T-cell (primary cell): ENCODE data around the gene HCLS1. TPM values are rescaled to one million over a fixed set of nuclear protein-coding genes. Genes with fewer than 3 reads are reported as not detected.
"Not testable (repeated sequence)": the region's sequence is repeated elsewhere in the genome, so short reads cannot be mapped to it uniquely, and the experiment has no call there.

Experiments used
- ATAC-seq, 4 experiments: fragments of 200-7000 bp in 3 of 4; fragments of 150-1000 bp in 1 of 4; cut with Tn5 transposase; replicated peaks in 1 of 4; 1 replicate in 3 of 4; 2 replicates in 1 of 4; pipeline ENCODE4 v1.10.0; 2021; ENCODE audit warnings: moderate library complexity in 3 of 4, mild to moderate bottlenecking in 2 of 4, moderate number of reproducible peaks in 1 of 4
- CTCF ChIA-PET, 2 donors: fragments of 300-600 bp; sonication (Branson Sonifier 250); formaldehyde crosslinking; loops; one replicate each; lab custom pipeline; 2022; ENCODE audit warnings: antibody characterized with exemption in 2 of 2; lab: Charles Lee
- POLR2A ChIA-PET, 2 donors: fragments of 300-600 bp; sonication (Branson Sonifier 250); formaldehyde crosslinking; loops; one replicate each; lab custom pipeline; 2022; ENCODE audit warnings: antibody characterized with exemption in 2 of 2; lab: Charles Lee
- DNase-seq, 35 experiments: peaks; one replicate each; pipeline versions ENCODE4 v3.0.0 to v3.0.0-alpha.2; 2013 to 2023
- H3K27ac ChIP-seq: one replicate; pipeline ENCODE4 v1.5.1; 2013; ENCODE audit warnings: low read length
- H3K27me3 ChIP-seq, 2 experiments: replicated peaks in 1 of 2; 1 replicate in 1 of 2; 2 replicates in 1 of 2; pipeline versions ENCODE4 v1.6.1 to v1.7.0; 2013; ENCODE audit warnings: low read length in 1 of 2, mixed read lengths in 1 of 2; ENCODE audit not compliant: control insufficient read depth in 2 of 2, insufficient read depth in 2 of 2; ENCODE audit errors: extremely low read depth in 1 of 2
- H3K36me3 ChIP-seq, 2 donors: 1 replicate in 1 of 2; 2 replicates in 1 of 2; pipeline versions ENCODE4 v1.6.1 to v1.7.0; 2013; ENCODE audit warnings: low read length in 1 of 2; ENCODE audit not compliant: control insufficient read depth in 2 of 2, insufficient read depth in 1 of 2; ENCODE audit errors: extremely low read depth in 1 of 2
- H3K4me1 ChIP-seq, 2 experiments: 1 replicate in 1 of 2; 2 replicates in 1 of 2; pipeline versions ENCODE4 v1.6.1 to v1.7.0; 2013; ENCODE audit warnings: low read length in 2 of 2, mixed read lengths in 1 of 2; ENCODE audit not compliant: insufficient read depth in 2 of 2, control insufficient read depth in 1 of 2; ENCODE audit errors: extremely low read depth in 1 of 2
- H3K4me3 ChIP-seq, 2 donors: 1 replicate in 1 of 2; 2 replicates in 1 of 2; pipeline versions ENCODE4 v1.5.1 to v1.7.0; 2013; ENCODE audit warnings: mild to moderate bottlenecking in 2 of 2, low read length in 1 of 2, moderate library complexity in 1 of 2; ENCODE audit not compliant: control insufficient read depth in 1 of 2; ENCODE audit errors: extremely low read depth in 1 of 2
- H3K9me3 ChIP-seq: 2 replicates; pipeline ENCODE4 v1.7.0; 2013
- H3K27ac Mint-ChIP-seq, 2 donors: one replicate each; pipeline ENCODE4 v1.8.0; 2020 to 2021; ENCODE audit warnings: mild to moderate bottlenecking in 2 of 2, mixed read lengths in 2 of 2
- H3K27me3 Mint-ChIP-seq, 2 donors: one replicate each; pipeline ENCODE4 v1.8.0; 2021 to 2022; ENCODE audit warnings: mixed read lengths in 2 of 2
- H3K36me3 Mint-ChIP-seq: one replicate; pipeline ENCODE4 v1.8.0; 2021; ENCODE audit warnings: mixed read lengths
- H3K4me1 Mint-ChIP-seq, 3 donors: one replicate each; pipeline ENCODE4 v1.8.0; 2020 to 2022; ENCODE audit warnings: mixed read lengths in 3 of 3, mild to moderate bottlenecking in 1 of 3
- H3K4me3 Mint-ChIP-seq, 3 donors: one replicate each; pipeline ENCODE4 v1.8.0; 2020 to 2022; ENCODE audit warnings: mild to moderate bottlenecking in 3 of 3, mixed read lengths in 3 of 3, moderate library complexity in 3 of 3
- H3K9me3 Mint-ChIP-seq, 3 donors: one replicate each; pipeline ENCODE4 v1.8.0; 2020 to 2022; ENCODE audit warnings: mixed read lengths in 3 of 3
- WGBS: methylation state at CpG from one replicate; pipeline ENCODE4 v1.1.5; 2013; ENCODE audit warnings: missing lambda C conversion rate; ENCODE audit not compliant: insufficient coverage; 5-methylcytosine and 5-hydroxymethylcytosine counted together
- total RNA-seq, 35 experiments: library from RNA in 6 of 35; stranded (reverse) in 6 of 35; fragments of 120-200 nt in 1 of 35; gene quantifications; one replicate each; pipeline versions ENCODE4 v1.2.1 to v1.2.4 and lab custom pipeline; 2013 to 2026

HCLS1 gene
- total RNA-seq, 5 donors from 2014 or later (not counting 1 experiment from before 2014, with no cell fraction given): 280 to 329 (median 321) TPM

GRCh38 chr3:121599900-121600299 is 60.8 kb downstream of the HCLS1 start:
- H3K27me3 ChIP-seq, CTCF ChIA-PET, H3K9me3 Mint-ChIP-seq, ATAC-seq, H3K4me3 Mint-ChIP-seq, H3K4me1 ChIP-seq, H3K36me3 Mint-ChIP-seq, H3K27ac Mint-ChIP-seq, H3K9me3 ChIP-seq, DNase-seq, H3K36me3 ChIP-seq, H3K4me3 ChIP-seq, H3K4me1 Mint-ChIP-seq, H3K27me3 Mint-ChIP-seq, H3K27ac ChIP-seq: not testable (repeated sequence)
- no CpG with 5 or more reads among the region's 2 CpGs for WGBS
- POLR2A ChIA-PET: interaction anchor here in 1 of 2 donors (0.6 kb wide), 1 partner anchor 67 kb away, joined by 5 read pairs; no protein-coding TSS in a partner anchor

GRCh38 chr3:121598564-121598963 is 62.1 kb downstream of the HCLS1 start:
- ATAC-seq (no peak), DNase-seq (no peak)
- ChIA-PET POLR2A (interaction anchor here in 1 of 2 donors (0.7 kb wide), 1 partner anchor 76 kb away, joined by 6 read pairs; no protein-coding TSS in a partner anchor), CTCF (interaction anchor here in 1 of 2 donors (0.5 kb wide), 1 partner anchor 545 kb away, joined by 6 read pairs; no protein-coding TSS in a partner anchor)
- no peaks in the 10 kb centered on the region for H3K9me3 ChIP-seq
- H3K27ac ChIP-seq: no peak overlapping the region
- H3K36me3 ChIP-seq: no peaks in the 10 kb centered on the region
- H3K4me1 ChIP-seq: no peaks in the 10 kb centered on the region
- Mint-ChIP-seq H3K4me1 (no peaks in the 10 kb centered on the region), H3K9me3 (no peaks in the 10 kb centered on the region), H3K4me3 (no peak overlapping the region), H3K27me3 (no peaks in the 10 kb centered on the region), H3K27ac (no peak overlapping the region), H3K36me3 (no peaks in the 10 kb centered on the region)
- no peak overlapping the region for H3K4me3 ChIP-seq
- H3K27me3 ChIP-seq: no peaks in the 10 kb centered on the region
- 100% methylated on average over 1 of the region's 2 CpGs for WGBS

- Mint-ChIP-seq H3K27ac (no peak overlapping the region), H3K4me3 (no peak overlapping the region), H3K9me3 (no peaks in the 10 kb centered on the region), H3K36me3 (no peaks in the 10 kb centered on the region), H3K27me3 (no peaks in the 10 kb centered on the region), H3K4me1 (no peaks in the 10 kb centered on the region)
- ChIA-PET POLR2A (no interaction called here), CTCF (no interaction called here)
- no peak overlapping the region for H3K4me3 ChIP-seq
- ATAC-seq (no peak), DNase-seq (no peak)
- H3K4me1 ChIP-seq: no peaks in the 10 kb centered on the region
- H3K9me3 ChIP-seq: no peaks in the 10 kb centered on the region
- H3K36me3 ChIP-seq: no peaks in the 10 kb centered on the region
- 75% methylated on average over 1 of the region's 4 CpGs for WGBS
- H3K27ac ChIP-seq: no peak overlapping the region
- H3K27me3 ChIP-seq: no peaks in the 10 kb centered on the region
These were observed 64.8 kb downstream of the HCLS1 start for GRCh38 chr3:121595765-121596406.

- H3K4me1 ChIP-seq: no peaks in the 10 kb centered on the region
- H3K4me3 ChIP-seq: no peak overlapping the region
- Mint-ChIP-seq H3K36me3 (no peaks in the 10 kb centered on the region), H3K4me1 (no peaks in the 10 kb centered on the region), H3K4me3 (no peak overlapping the region), H3K27ac (no peak overlapping the region), H3K9me3 (no peaks in the 10 kb centered on the region), H3K27me3 (no peaks in the 10 kb centered on the region)
- H3K27me3 ChIP-seq: no peaks in the 10 kb centered on the region
- ChIA-PET CTCF (no interaction called here), POLR2A (no interaction called here)
- no peak for ATAC-seq
- H3K9me3 ChIP-seq: no peaks in the 10 kb centered on the region
- no peak for DNase-seq
- no peak overlapping the region for H3K27ac ChIP-seq
- H3K36me3 ChIP-seq: no peaks in the 10 kb centered on the region
- WGBS: 75% methylated on average over 2 of the region's 2 CpGs
These were observed 65.9 kb downstream of the HCLS1 start for GRCh38 chr3:121594850-121595249.

DNA sequence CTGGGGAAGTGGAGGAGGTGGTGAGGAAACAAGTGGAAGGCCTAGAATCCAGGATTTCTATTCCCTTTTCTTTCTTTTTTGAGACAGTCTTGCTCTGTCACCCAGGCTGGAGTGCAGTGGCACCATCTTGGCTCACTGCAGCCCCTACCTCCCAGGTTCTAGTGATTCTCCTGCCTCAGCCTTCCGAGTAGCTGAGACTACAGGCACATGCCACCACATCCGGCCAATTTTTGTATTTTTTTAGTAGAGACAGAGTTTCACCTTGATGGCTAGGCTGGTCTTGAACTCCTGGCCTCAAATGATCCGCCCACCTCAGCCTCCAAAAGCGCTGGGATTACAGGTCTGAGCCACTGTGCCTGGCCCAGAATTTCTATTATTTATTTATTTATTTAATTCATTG is 66.9 kb downstream of the HCLS1 start:
- H3K27me3 Mint-ChIP-seq, H3K9me3 ChIP-seq, H3K4me1 Mint-ChIP-seq, H3K36me3 ChIP-seq, H3K27ac ChIP-seq, H3K27ac Mint-ChIP-seq, CTCF ChIA-PET, DNase-seq, H3K9me3 Mint-ChIP-seq, H3K4me3 ChIP-seq, ATAC-seq, POLR2A ChIA-PET, H3K36me3 Mint-ChIP-seq, H3K4me3 Mint-ChIP-seq, H3K27me3 ChIP-seq, H3K4me1 ChIP-seq: not testable (repeated sequence)
- WGBS: 40% methylated on average over 1 of the region's 4 CpGs

GRCh38 chr3:121592856-121593702 is 67.6 kb downstream of the HCLS1 start, which contains the start of gene FBXO40:
Gene FBXO40 (plus strand): TSS chr3:121593379. CDS start chr3:121620576, 27,197 bp downstream.
- no peaks in the 10 kb centered on the region for H3K9me3 ChIP-seq
- POLR2A ChIA-PET: no interaction called here
- Mint-ChIP-seq H3K27ac (no peak within 1 kb of the TSS), H3K36me3 (no peaks in the 10 kb centered on the region), H3K27me3 (no peaks in the 10 kb centered on the region), H3K4me3 (no peak within 1 kb of the TSS), H3K4me1 (no peaks in the 10 kb centered on the region), H3K9me3 (no peaks in the 10 kb centered on the region)
- no peaks in the 10 kb centered on the region for H3K36me3 ChIP-seq
- no peak within 1 kb of the TSS for H3K4me3 ChIP-seq
- no peaks in the 10 kb centered on the region for H3K4me1 ChIP-seq
- DNase-seq: no peak
- CTCF ChIA-PET: no interaction called here
- 92% methylated on average over 6 of the region's 11 CpGs for WGBS
- no peak within 1 kb of the TSS for H3K27ac ChIP-seq
- ATAC-seq: no peak
- peaks cover 0 to 6% of the 10 kb centered on the region in 2 experiments for H3K27me3 ChIP-seq
